Lower leg skin (tissue), 3 donors: ENCODE measurements around the gene PRIM2.

Experiments
- POLR2A ChIP-seq, 2 donors: fragments of 450-650 bp; IDR thresholded peaks; one replicate each; pipeline ENCODE4 v1.6.1; 2016 to 2017; ENCODE audit warnings: antibody characterized with exemption in 2 of 2, mild to moderate bottlenecking in 1 of 2, moderate library complexity in 1 of 2
- TF ChIP-seq, protein P1 (sequence below), 3 donors: fragments of 450-650 bp; IDR thresholded peaks; one replicate each; pipeline ENCODE4 v1.5.1; 2016; ENCODE audit warnings: antibody characterized with exemption in 3 of 3, mild to moderate bottlenecking in 3 of 3, moderate library complexity in 2 of 3

GRCh38 chr6:57307850-57308249 is 9.6 kb upstream of the PRIM2 start:
- TF ChIP-seq, protein P1, sequence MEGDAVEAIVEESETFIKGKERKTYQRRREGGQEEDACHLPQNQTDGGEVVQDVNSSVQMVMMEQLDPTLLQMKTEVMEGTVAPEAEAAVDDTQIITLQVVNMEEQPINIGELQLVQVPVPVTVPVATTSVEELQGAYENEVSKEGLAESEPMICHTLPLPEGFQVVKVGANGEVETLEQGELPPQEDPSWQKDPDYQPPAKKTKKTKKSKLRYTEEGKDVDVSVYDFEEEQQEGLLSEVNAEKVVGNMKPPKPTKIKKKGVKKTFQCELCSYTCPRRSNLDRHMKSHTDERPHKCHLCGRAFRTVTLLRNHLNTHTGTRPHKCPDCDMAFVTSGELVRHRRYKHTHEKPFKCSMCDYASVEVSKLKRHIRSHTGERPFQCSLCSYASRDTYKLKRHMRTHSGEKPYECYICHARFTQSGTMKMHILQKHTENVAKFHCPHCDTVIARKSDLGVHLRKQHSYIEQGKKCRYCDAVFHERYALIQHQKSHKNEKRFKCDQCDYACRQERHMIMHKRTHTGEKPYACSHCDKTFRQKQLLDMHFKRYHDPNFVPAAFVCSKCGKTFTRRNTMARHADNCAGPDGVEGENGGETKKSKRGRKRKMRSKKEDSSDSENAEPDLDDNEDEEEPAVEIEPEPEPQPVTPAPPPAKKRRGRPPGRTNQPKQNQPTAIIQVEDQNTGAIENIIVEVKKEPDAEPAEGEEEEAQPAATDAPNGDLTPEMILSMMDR (IDR thresholded peaks at IDR 0.05), result no peak
- no peak for TF ChIP-seq POLR2A (IDR thresholded peaks at IDR 0.05)
